Transverse colon (tissue), 4 donors: ENCODE results near the gene COX7C. TPM values are rescaled to one million over a fixed set of nuclear protein-coding genes. Genes with fewer than 3 reads are reported as not detected.

Experiments used
- DNase-seq: peaks from one replicate; pipeline ENCODE4 v3.0.0-alpha.2; 2019
- H3K27ac ChIP-seq, 4 donors: fragments of 200-600 bp; sonication (generic); 2 replicates each; pipeline ENCODE4 v1.5.1; 2016 to 2018; ENCODE audit warnings: inconsistent platforms in 4 of 4
- H3K27me3 ChIP-seq: fragments of 200-600 bp; sonication (generic); 2 replicates; pipeline ENCODE4 v1.5.1; 2017; ENCODE audit warnings: inconsistent platforms
- H3K36me3 ChIP-seq, 4 donors: fragments of 200-600 bp; sonication (generic); 2 replicates each; pipeline ENCODE4 v1.5.1; 2017 to 2019; ENCODE audit warnings: inconsistent platforms in 4 of 4
- H3K4me1 ChIP-seq, 4 donors: fragments of 200-600 bp; sonication (generic); 2 replicates each; pipeline ENCODE4 v1.5.1; 2017 to 2020; ENCODE audit warnings: inconsistent platforms in 4 of 4
- H3K4me3 ChIP-seq, 4 donors: fragments of 200-600 bp; sonication (generic); 1 replicate in 1 of 4; 2 replicates in 3 of 4; pipeline versions ENCODE4 v1.5.1 to v1.6.1; 2017 to 2019; ENCODE audit warnings: inconsistent platforms in 4 of 4
- H3K9me3 ChIP-seq, 2 donors: fragments of 200-600 bp; sonication (generic); 2 replicates each; pipeline ENCODE4 v1.5.1; 2017 to 2019; ENCODE audit warnings: inconsistent platforms in 2 of 2
- EP300 ChIP-seq: sonication (generic); formaldehyde crosslinking; IDR thresholded peaks from one replicate; pipeline ENCODE4 v1.6.1; 2017; ENCODE audit warnings: antibody characterized with exemption, low read depth
- POLR2A ChIP-seq: fragments of 450-650 bp; IDR thresholded peaks from one replicate; pipeline ENCODE4 v1.6.1; 2016; ENCODE audit warnings: antibody characterized with exemption, mild to moderate bottlenecking, moderate library complexity
- POLR2AphosphoS5 ChIP-seq, 3 donors: sonication (generic); formaldehyde crosslinking; IDR thresholded peaks; one replicate each; pipeline ENCODE4 v1.6.1; 2016; ENCODE audit warnings: antibody characterized with exemption in 3 of 3
- WGBS, 2 donors: methylation state at CpG; one replicate each; pipeline ENCODE4 v1.1.5; 2018; ENCODE audit warnings: low coverage in 1 of 2; 5-methylcytosine and 5-hydroxymethylcytosine counted together
- in situ Hi-C, 4 donors: fragments of 200-750 bp; cut with MboI; loops; one replicate each; pipeline versions ENCODE4 v1.15.0 to v1.15.1; 2017; ENCODE audit warnings: low sequenced_read_pairs in 3 of 4, low pct_ligation_motif_present in 1 of 4, low pct_unique_long_range_greater_than_20kb in 1 of 4
- intact Hi-C: fragments of 100-400 bp; cut with DNase I; formaldehyde crosslinking; loops from one replicate; pipeline ENCODE4 v1.15.1; 2023; ENCODE audit warnings: low total_unique reads
- total RNA-seq, 4 donors: library from RNA; depleted of rRNA; stranded (reverse); fragments of >200 nt; gene quantifications; one replicate each; pipeline ENCODE4 v1.1.0, GENCODE V29; 2016
- TF ChIP-seq, protein P1 (sequence below), 5 experiments: fragments of 200-600 bp in 3 of 5; fragments of 450-650 bp in 2 of 5; sonication (generic) in 3 of 5; IDR thresholded peaks; 1 replicate in 2 of 5; 2 replicates in 3 of 5; pipeline ENCODE4 v1.5.1; 2016 to 2017; ENCODE audit warnings: antibody characterized with exemption in 5 of 5, inconsistent platforms in 3 of 5, mild to moderate bottlenecking in 2 of 5, moderate library complexity in 1 of 5

The COX7C gene
- total RNA-seq, 4 donors from 2014 or later: 329 to 677 (median 411) TPM

DNA sequence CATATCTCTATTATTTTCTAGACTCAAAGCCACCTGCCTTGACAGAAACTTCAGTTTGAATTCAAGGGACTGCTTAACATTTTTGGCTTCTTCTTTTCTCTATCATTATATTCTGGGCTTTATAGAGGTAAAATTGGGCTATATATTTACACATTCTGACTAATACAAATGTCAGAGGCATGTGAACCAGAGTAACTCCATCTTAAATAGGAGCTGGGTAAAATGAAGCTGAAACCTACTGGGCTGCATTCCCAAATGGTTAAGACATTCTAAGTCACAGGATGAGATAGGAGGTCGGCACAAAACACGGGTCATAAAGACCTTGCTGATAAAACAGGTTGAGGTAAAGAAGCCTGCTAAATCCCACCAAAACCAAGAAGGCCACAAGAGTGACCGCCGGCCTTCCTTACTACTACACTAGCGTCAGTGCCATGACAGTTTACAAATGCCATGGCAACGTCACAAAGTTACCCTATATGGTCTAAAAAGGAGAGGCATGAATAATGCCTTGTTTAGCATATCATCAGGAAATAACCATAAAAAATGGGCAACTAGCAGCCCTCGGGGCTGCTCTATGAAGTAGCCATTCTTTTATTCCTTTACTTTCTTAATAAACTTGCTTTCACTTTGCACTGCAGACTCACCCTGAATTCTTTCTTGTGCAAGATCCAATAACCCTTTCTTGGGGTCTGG lies 44.8 kb upstream of the COX7C start:
- DNase-seq: no peak
- no peak overlapping the region for H3K27ac ChIP-seq
- no peak overlapping the region for H3K4me3 ChIP-seq
- no peak for TF ChIP-seq POLR2A
- no peak for TF ChIP-seq POLR2AphosphoS5 (IDR thresholded peaks at IDR 0.05)
- no peak for TF ChIP-seq EP300
- TF ChIP-seq, protein P1, sequence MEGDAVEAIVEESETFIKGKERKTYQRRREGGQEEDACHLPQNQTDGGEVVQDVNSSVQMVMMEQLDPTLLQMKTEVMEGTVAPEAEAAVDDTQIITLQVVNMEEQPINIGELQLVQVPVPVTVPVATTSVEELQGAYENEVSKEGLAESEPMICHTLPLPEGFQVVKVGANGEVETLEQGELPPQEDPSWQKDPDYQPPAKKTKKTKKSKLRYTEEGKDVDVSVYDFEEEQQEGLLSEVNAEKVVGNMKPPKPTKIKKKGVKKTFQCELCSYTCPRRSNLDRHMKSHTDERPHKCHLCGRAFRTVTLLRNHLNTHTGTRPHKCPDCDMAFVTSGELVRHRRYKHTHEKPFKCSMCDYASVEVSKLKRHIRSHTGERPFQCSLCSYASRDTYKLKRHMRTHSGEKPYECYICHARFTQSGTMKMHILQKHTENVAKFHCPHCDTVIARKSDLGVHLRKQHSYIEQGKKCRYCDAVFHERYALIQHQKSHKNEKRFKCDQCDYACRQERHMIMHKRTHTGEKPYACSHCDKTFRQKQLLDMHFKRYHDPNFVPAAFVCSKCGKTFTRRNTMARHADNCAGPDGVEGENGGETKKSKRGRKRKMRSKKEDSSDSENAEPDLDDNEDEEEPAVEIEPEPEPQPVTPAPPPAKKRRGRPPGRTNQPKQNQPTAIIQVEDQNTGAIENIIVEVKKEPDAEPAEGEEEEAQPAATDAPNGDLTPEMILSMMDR (IDR thresholded peaks at IDR 0.05): no peak
- H3K27me3 ChIP-seq: no peaks in the 10 kb centered on the region
- in situ Hi-C loops (no loop called here), intact Hi-C loops (no loop called here)
- no peaks in the 10 kb centered on the region for H3K4me1 ChIP-seq
- no peaks in the 10 kb centered on the region for H3K9me3 ChIP-seq
- WGBS, 2 donors: 73 to 76% methylated on average over 7 of the region's 7 CpGs
- no peaks in the 10 kb centered on the region for H3K36me3 ChIP-seq

DNA sequence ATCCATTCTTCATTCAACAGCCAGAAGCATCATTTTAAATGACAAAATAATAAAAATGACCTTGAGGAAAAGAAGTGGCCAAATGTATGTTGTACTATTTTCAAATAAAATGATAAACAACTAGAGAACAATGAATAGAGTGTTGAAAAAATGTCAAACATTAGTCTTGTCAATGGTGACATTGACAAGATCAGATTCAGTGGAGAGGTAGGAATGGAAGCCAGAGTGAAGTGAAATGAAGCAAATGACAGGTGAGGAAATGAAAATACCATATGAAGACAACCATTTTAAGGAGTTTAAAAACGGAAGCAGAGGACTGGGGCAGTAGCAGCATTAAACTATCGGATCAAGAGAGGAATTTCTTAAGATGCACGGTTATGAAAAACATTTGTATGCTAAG lies 38.2 kb upstream of the COX7C start:
- Histone ChIP-seq H3K27ac (no peak overlapping the region), H3K9me3 (no peaks in the 10 kb centered on the region), H3K4me1 (no peaks in the 10 kb centered on the region), H3K27me3 (no peaks in the 10 kb centered on the region), H3K36me3 (no peaks in the 10 kb centered on the region), H3K4me3 (no peak overlapping the region)
- DNase-seq: no peak
- intact Hi-C loops (no loop called here), in situ Hi-C loops (no loop called here)
- TF ChIP-seq, protein P1 (IDR thresholded peaks at IDR 0.05): no peak
- WGBS, 2 donors: 85 to 88% methylated on average over 3 of the region's 3 CpGs

DNA sequence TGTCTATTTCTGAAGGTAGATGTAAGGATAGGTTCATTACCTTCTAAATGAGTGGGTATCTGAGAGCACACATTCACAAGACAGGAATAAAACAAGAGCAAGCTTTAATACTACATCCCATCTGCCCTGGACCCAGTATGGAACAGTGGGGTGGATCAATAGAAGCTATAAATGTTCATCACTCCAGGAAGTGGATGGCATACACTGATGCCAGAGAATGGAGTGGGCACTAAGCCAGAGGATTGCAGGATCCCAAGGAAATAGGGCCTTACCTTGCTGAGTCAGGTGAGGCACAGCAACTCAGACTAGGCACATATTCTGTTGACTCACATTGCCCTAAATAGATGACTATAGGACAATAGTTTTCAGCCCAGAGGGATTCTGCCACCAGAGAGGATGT lies 21.3 kb upstream of the COX7C start:
- Histone ChIP-seq H3K4me1 (no peaks in the 10 kb centered on the region), H3K4me3 (no peak overlapping the region), H3K36me3 (no peaks in the 10 kb centered on the region), H3K27ac (no peak overlapping the region), H3K27me3 (no peaks in the 10 kb centered on the region), H3K9me3 (no peaks in the 10 kb centered on the region)
- no peak for TF ChIP-seq POLR2A
- TF ChIP-seq, protein P1 (IDR thresholded peaks at IDR 0.05): no peak
- TF ChIP-seq EP300: no peak
- TF ChIP-seq POLR2AphosphoS5 (IDR thresholded peaks at IDR 0.05): no peak
- in situ Hi-C loops (no loop called here), intact Hi-C loops (no loop called here)
- no peak for DNase-seq

DNA sequence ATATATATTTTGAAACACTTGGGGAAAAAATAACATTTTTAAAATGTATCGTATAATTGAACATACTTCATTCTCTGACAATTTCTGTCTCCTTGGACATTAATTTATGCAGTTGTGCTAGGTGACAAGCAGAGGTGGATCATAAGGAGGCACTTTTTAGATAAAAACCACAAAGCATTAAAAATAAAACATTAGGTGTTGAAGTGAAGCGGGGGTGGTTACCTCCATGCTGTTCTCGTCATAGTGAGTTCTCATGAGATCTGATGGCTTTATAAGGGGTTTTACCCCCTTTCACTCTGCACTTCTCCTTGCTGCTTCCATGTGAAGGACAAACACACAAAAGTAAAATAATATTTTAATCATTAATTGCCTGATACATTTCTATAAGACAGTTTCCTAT lies 11.9 kb upstream of the COX7C start:
- Histone ChIP-seq H3K9me3 (no peaks in the 10 kb centered on the region), H3K4me3 (no peak overlapping the region), H3K27me3 (no peaks in the 10 kb centered on the region), H3K36me3 (no peaks in the 10 kb centered on the region), H3K27ac (no peak overlapping the region), H3K4me1 (no peaks in the 10 kb centered on the region)
- WGBS, 2 donors: 83 to 86% methylated on average over 3 of the region's 3 CpGs
- in situ Hi-C loops (loop anchor here in 1 of 4 donors (25.0 kb wide), 1 partner anchor 806 kb away; the partner anchor contains the start of gene CCNH), intact Hi-C loops (no loop called here)
- no peak for DNase-seq
- TF ChIP-seq POLR2A (no peak), EP300 (no peak), POLR2AphosphoS5 (IDR thresholded peaks at IDR 0.05) (no peak)
- TF ChIP-seq, protein P1 (IDR thresholded peaks at IDR 0.05): no peak
